ENCODE results near the gene SORBS2. TPM values are rescaled to one million over a fixed set of nuclear protein-coding genes. Genes with fewer than 3 reads are reported as not detected.

The SORBS2 gene
- total and polyA plus RNA-seq, 12 donors: 175 to 3,169 (median 1,523) TPM

GRCh38 chr4:185838104-185838452 is 26.1 kb upstream of the SORBS2 start:
- peaks cover 8 to 57% (median 42%) of the 10 kb centered on the region in 9 donors for H3K4me1 ChIP-seq
- ATAC-seq: peak in 4 of 8 donors; percentile 20 to 61 (median 33)
- H3K4me3 ChIP-seq: no peak overlapping the region
- WGBS, 2 donors: 93 to 94% methylated on average over 8 of the region's 8 CpGs
- no peaks in the 10 kb centered on the region for H3K36me3 ChIP-seq
- H3K27me3 ChIP-seq: no peaks in the 10 kb centered on the region
- DNase-seq: no peak
- intact Hi-C loops (cut with DNase I): no loop called here
- H3K27ac ChIP-seq: peak overlapping the region; percentile 42 to 89 (median 83)
- no peaks in the 10 kb centered on the region for H3K9me3 ChIP-seq
- no peak for TF ChIP-seq CTCF (IDR thresholded peaks at IDR 0.05)

GRCh38 chr4:185837415-185838103 is 25.6 kb upstream of the SORBS2 start:
- Histone ChIP-seq H3K36me3 (no peaks in the 10 kb centered on the region), H3K27me3 (no peaks in the 10 kb centered on the region), H3K4me3 (no peak overlapping the region), H3K9me3 (no peaks in the 10 kb centered on the region), H3K27ac (peak overlapping the region; percentile 42 to 89 (median 83)), H3K4me1 (peaks cover 8 to 60% (median 45%) of the 10 kb centered on the region in 9 donors)
- intact Hi-C loops (cut with DNase I): no loop called here
- DNase-seq: no peak
- no peak for TF ChIP-seq CTCF (IDR thresholded peaks at IDR 0.05)
- WGBS, 2 donors: 39 to 52% methylated on average over 4 of the region's 4 CpGs
- no peak for ATAC-seq

GRCh38 chr4:185836241-185837084 is 24.5 kb upstream of the SORBS2 start:
- Histone ChIP-seq H3K27me3 (no peaks in the 10 kb centered on the region), H3K4me3 (no peak overlapping the region), H3K36me3 (no peaks in the 10 kb centered on the region), H3K4me1 (peaks cover 8 to 67% (median 45%) of the 10 kb centered on the region in 9 donors), H3K27ac (peak overlapping the region; percentile 48 to 89 (median 83)), H3K9me3 (no peaks in the 10 kb centered on the region)
- no peak for DNase-seq
- no peak for TF ChIP-seq CTCF (IDR thresholded peaks at IDR 0.05)
- intact Hi-C loops (cut with DNase I): no loop called here
- WGBS, 2 donors: 49 to 52% methylated on average over 7 of the region's 7 CpGs
- no peak for ATAC-seq

- ATAC-seq: no peak
- H3K36me3 ChIP-seq: no peaks in the 10 kb centered on the region
- no peak for DNase-seq
- H3K27me3 ChIP-seq: no peaks in the 10 kb centered on the region
- intact Hi-C loops (cut with DNase I): no loop called here
- no peak overlapping the region for H3K4me3 ChIP-seq
- WGBS, 2 donors: 65 to 68% methylated on average over 6 of the region's 6 CpGs
- TF ChIP-seq CTCF (IDR thresholded peaks at IDR 0.05): no peak
- H3K9me3 ChIP-seq: no peaks in the 10 kb centered on the region
- H3K27ac ChIP-seq: peak overlapping the region; percentile 48 to 89 (median 83)
- H3K4me1 ChIP-seq: peaks cover 8 to 74% (median 45%) of the 10 kb centered on the region in 9 donors
These were observed 23.8 kb upstream of the SORBS2 start for GRCh38 chr4:185835814-185836213.

Measured in heart right ventricle (tissue), 16 donors.